NCI-H748 treated with DMSO at 0.1 percent for 48 hours (cell line): ENCODE results near the gene HNRNPLL.

Experiments
- DNase-seq: peaks from one replicate; lab custom pipeline; 2025; lab: John Stamatoyannopoulos, UW

The HNRNPLL gene

GRCh38 chr2:38527338-38528007, 75.3 kb downstream of the HNRNPLL start:
- no peak for DNase-seq

GRCh38 chr2:38526195-38526594, 76.5 kb downstream of the HNRNPLL start:
- no peak for DNase-seq

GRCh38 chr2:38524580-38524979, 78.1 kb downstream of the HNRNPLL start:
- DNase-seq = no peak

DNA sequence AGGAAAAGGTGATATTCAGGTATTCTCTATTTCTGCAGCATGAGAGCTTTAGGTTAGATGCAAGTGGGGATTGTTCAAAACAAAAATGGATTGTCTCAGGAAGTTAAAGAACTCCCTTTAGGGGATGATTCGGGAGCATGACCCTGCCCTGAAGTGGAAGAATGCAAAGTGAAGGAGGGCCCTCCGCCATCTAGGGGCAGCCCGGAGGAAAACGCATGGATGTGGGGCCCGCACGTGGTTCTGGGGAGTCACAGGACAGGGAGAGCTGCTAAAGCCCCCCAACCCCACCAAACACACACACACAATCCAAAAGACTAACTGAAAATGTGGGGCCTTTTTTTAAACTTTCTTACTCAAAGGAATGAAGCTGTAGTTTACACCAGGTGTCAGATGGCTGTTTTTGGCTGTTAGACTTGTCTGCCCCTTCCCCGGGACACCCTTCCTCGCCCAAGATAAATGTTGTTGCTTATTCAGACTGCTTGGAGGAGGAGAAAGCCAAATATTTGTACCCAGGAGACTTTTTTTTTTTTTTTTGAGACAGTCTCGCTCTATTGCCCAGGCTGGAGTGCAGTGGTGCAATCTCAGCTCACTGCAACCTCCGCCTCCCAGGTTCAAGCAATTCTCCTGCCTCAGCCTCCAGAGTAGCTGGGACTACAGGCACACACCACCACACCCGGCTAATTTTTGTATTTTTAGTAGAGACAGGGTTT, 78.8 kb downstream of the HNRNPLL start:
- no peak for DNase-seq

DNA sequence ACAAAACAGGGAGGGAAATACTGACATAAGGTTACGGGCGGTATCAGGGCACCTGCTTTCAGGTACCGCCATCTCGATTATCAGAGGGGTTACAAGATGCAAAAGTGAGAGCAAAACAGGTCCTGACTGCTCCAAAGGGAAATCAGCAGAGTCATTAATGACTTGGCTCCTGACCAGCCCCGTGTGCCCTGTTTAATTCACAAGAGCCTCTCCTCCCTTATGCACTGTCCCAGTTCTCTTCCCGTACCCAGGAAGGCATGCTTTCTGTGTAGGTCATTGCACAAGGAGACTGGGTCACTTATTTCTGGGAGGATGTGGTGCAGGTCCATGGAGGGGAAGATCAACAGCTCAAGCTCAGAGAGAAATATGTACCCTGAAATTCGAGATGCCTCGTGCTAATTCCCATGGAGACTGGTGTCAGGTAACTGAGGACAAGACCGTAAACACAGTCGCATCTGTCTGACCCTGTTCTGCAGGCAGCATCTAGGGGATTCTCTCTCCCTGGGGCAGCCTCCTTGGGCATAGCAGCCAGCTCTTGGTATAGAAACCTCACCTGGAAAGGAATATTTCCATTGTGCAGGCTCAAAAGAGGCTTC, 79.9 kb downstream of the HNRNPLL start:
- peak; percentile 24 for DNase-seq

GRCh38 chr2:38521835-38522234, 80.9 kb downstream of the HNRNPLL start:
- DNase-seq = no peak

DNA sequence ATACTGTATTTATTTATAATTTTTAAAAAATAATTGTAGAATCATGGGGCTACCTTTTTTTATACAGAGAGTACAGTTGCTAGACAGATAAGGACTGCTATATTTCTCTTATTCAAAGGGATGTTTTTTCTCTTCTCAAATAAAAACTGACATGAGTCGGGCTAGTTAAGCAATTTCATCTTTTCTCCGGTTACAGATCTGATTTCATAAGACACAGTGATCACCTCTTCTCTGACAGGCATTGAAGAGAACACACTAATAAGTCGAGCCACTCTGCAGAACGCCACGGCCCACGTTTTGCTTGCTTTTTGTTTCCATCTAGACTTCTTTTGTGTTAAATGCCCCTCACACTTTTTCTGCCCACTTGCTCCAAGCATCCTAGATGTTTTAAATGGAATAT, 85.4 kb downstream of the HNRNPLL start:
- DNase-seq = no peak

DNA sequence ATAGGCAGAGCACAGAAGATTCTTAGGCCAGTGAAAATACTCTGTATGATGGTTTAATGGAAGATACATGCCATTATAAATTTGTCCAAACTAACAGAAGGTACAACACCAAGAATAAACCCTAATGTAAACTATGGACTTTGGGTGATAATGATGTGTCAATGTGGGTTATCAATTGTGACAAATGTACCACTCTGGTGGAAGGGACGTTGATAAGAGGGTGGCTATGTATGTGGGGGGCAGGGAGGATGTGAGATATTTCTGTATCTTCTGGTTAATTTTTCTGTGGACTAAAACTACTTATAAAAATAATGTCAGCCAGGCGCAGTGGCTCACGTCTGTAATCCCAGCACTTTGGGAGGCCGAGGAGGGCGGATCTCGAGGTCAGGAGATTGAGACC, 86.2 kb downstream of the HNRNPLL start:
- DNase-seq = no peak

GRCh38 chr2:38516122-38516521, 86.6 kb downstream of the HNRNPLL start:
- DNase-seq = no peak

DNA sequence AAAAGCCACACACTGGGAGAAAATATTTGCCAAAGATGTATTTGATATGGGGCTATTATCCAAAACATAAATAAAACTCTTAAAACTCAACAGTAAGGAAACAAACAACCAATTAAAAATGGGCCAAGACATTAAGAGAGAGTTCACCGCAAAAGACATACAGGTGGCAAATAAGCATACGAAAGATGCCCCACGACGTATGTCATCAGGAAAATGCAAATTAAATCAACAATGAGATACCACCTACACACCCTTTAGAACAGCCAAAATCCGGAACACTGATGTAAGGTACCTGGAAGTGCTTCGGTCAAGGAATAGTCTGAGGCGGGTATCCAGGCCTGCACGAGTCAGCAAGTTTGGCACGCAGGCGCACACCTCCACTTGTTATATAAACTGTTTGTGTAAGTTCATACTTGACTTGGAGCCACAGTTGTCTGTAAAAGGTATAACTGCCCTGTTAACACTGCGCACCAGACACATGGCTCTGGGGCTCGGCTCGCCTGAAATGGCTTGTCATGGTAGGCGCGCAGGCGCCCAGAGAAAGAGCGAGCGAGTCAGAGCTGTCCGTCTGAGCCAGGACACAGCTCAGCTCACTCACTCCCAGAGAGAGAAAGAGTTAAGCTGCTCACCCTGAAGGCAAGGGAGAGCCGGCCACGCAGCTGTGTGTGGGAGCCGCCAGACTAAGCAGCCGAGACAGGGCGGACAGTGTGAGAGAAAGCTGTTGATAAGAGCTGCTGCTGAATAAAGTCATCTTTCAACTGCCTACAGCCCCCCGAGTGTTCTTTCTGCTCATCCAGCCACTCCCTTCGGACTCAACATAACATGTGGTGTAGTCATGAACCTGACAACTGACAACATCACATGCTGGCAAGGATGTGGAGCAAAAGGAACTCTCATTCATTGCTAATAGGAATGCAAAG, 87.3 kb downstream of the HNRNPLL start:
- no peak for DNase-seq

DNA sequence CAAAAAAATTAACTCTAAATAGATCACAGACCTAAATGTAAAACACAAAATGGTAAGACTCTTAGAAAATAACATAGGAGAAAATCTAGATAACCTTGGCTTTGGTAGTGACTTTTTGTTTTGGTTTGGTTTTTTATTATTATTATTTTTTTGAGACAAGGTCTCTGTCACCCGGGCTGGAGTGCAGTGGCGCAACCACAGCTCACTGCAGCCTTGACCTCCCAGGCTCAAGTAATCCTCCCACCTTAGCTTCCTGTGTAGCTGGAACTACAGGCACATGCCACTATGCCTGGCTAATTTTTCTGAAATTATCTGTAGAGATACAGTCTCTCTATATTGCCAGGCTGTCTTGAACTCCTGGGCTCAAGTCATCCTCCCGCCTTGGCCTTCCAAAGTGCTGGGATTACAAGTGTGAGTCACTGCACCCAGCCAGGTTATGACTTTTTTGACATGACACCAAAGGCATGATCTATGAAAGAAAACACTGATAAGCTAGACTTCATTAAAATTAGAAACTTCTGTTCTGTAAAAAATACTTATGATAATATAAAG, 88.0 kb downstream of the HNRNPLL start:
- no peak for DNase-seq

DNA sequence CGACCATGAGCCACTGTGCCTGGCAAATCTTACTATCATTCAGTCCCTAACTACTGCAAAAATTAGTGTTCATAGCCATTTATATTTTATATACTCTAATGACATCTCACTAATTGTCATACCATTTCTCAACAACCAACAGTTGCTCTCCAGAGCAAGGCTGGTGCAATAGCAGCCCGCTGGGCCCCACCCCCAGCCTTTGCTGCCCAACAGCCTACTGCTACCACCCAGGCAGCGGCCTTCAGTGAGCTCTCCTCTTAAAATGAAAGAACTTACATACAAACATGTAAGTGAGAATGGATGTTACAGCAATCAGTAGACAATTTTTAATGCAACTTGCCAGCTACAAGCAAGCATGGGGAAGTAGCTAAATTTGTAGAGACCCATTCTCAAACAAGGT, 90.5 kb downstream of the HNRNPLL start:
- no peak for DNase-seq
